GM12865 (cell line): ENCODE measurements around the gene IGFN1.

Source experiments
- DNase-seq: peaks from one replicate; pipeline ENCODE4 v3.0.0; 2010; ENCODE audit warnings: low read depth
- H3K4me3 ChIP-seq: 2 replicates; pipeline ENCODE4 v1.5.1; 2011; ENCODE audit warnings: mild to moderate bottlenecking, low read depth, low read length, control low read depth
- TF ChIP-seq, protein P1 (sequence below): IDR thresholded peaks from 2 replicates; pipeline ENCODE4 v1.5.1; 2011; ENCODE audit warnings: low read length, control low read depth, low read depth, inconsistent platforms; ENCODE audit not compliant: insufficient read depth; ENCODE audit errors: missing control alignments

The IGFN1 gene

DNA sequence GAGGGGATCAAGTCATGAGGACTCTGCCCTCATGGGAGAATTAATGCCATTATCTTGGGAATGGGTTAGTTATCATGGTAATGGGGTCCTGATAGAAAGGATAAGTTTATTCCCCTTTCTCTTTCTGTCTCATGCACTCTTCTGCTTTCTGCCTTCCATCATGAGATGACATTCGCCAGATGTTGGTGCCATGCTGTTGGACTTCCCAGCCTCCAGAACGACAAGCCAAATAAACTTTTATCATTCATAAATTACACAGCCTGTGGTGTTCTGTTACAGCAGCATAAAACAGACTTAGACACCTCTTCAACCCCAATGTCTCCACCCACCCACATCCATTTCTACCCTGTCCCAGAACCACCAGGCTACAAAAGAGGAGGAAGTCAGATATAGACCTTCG, 11.9 kb upstream of the IGFN1 start:
- H3K4me3 ChIP-seq, result no peak overlapping the region
- TF ChIP-seq, protein P1, sequence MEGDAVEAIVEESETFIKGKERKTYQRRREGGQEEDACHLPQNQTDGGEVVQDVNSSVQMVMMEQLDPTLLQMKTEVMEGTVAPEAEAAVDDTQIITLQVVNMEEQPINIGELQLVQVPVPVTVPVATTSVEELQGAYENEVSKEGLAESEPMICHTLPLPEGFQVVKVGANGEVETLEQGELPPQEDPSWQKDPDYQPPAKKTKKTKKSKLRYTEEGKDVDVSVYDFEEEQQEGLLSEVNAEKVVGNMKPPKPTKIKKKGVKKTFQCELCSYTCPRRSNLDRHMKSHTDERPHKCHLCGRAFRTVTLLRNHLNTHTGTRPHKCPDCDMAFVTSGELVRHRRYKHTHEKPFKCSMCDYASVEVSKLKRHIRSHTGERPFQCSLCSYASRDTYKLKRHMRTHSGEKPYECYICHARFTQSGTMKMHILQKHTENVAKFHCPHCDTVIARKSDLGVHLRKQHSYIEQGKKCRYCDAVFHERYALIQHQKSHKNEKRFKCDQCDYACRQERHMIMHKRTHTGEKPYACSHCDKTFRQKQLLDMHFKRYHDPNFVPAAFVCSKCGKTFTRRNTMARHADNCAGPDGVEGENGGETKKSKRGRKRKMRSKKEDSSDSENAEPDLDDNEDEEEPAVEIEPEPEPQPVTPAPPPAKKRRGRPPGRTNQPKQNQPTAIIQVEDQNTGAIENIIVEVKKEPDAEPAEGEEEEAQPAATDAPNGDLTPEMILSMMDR, result no peak
- DNase-seq, result no peak

- no peak overlapping the region for H3K4me3 ChIP-seq
- no peak for DNase-seq
- TF ChIP-seq, protein P1, result no peak
These were observed 10.5 kb upstream of the IGFN1 start for GRCh38 chr1:201180141-201180540.

GRCh38 chr1:201180901-201181300, 9.7 kb upstream of the IGFN1 start:
- DNase-seq, result no peak
- TF ChIP-seq, protein P1, result no peak
- no peak overlapping the region for H3K4me3 ChIP-seq

DNA sequence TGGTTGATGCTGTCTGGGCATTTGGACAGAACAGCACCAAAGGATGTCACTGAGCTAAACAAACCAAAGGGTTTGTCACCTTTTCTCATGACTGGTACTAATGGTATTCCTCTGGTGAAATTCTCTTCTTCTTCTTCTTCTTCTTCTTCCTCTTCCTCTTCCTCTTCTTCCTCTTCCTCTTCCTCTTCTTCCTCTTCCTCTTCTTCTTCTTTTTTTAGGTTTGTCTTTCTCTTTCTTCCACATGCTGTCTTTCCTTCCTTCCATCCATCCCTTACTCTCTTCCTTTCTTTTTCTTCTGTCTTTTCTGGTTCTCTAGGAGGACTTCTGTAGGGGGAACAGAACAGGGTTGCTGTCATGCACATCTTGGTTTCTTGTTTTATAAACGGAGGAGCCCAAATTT, 9.3 kb upstream of the IGFN1 start:
- H3K4me3 ChIP-seq, result no peak overlapping the region
- TF ChIP-seq, protein P1, result no peak
- no peak for DNase-seq

DNA sequence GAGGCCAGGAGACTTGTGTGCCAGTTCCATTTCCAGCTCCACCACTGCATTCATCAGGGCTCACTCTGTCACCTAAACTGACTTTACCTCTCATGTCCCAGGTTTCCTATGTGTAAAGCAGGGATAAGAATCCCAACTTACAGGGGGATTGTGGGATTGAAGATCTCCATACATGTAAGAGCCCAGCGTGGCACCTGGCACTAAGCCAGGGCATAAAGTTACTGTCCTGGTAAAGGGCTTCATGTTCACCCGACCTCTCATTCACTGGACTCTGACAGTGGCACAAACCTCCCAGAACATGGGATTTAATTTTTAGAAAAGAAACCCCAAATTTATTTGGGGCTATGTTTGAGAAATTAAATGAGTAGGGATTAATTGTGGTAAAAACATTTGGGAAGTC, 8.9 kb upstream of the IGFN1 start:
- DNase-seq, result no peak
- H3K4me3 ChIP-seq, result no peak overlapping the region
- TF ChIP-seq, protein P1, result no peak

- no peak overlapping the region for H3K4me3 ChIP-seq
- TF ChIP-seq, protein P1, result no peak
- DNase-seq, result no peak
These were observed 7.4 kb upstream of the IGFN1 start for GRCh38 chr1:201183209-201183608.

GRCh38 chr1:201183753-201184152, 6.9 kb upstream of the IGFN1 start:
- TF ChIP-seq, protein P1, result no peak
- no peak for DNase-seq
- no peak overlapping the region for H3K4me3 ChIP-seq
